ENCODE results near the gene ADARB2.

ADARB2 gene

GRCh38 chr10:1591742-1592141 is 145.6 kb downstream of the ADARB2 start:
- peaks cover 19% of the 10 kb centered on the region for H3K9me3 Mint-ChIP-seq
- H3K27ac Mint-ChIP-seq = no peak overlapping the region
- no peak for ATAC-seq
- H3K36me3 Mint-ChIP-seq (ENCODE audit: low read depth) = no peaks in the 10 kb centered on the region
- H3K4me3 Mint-ChIP-seq = no peak overlapping the region
- H3K27me3 Mint-ChIP-seq = peaks cover 2% of the 10 kb centered on the region
- H3K4me1 Mint-ChIP-seq = no peaks in the 10 kb centered on the region
- DNase-seq = no peak

GRCh38 chr10:1591045-1591444 is 146.3 kb downstream of the ADARB2 start:
- Mint-ChIP-seq H3K9me3 (peaks cover 22% of the 10 kb centered on the region), H3K4me1 (no peaks in the 10 kb centered on the region), H3K4me3 (no peak overlapping the region), H3K27me3 (peaks cover 2% of the 10 kb centered on the region), H3K36me3 (ENCODE audit: low read depth) (no peaks in the 10 kb centered on the region), H3K27ac (no peak overlapping the region)
- ATAC-seq = no peak
- no peak for DNase-seq

DNA sequence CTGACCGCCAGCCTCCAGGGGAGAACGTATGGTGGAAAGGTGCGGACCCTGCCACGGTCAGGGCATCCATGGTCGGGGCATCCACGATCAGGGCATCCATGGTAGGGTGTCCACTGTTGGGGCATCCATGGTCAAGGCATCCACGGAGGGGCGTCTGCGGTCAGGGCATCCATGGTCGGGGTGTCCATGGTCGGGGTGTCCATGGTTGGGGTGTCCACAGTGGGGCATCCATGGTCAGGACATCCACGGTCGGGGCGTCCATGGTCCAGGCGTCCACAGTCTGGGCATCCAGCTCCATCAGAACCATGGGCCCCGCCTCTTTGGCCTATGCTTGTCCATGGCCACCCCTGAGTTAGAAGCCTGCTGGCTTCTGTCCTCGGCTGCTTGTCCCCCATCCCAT is 148.1 kb downstream of the ADARB2 start:
- Mint-ChIP-seq H3K36me3 (ENCODE audit: low read depth) (no peaks in the 10 kb centered on the region), H3K9me3 (peaks cover 22% of the 10 kb centered on the region), H3K4me3 (no peak overlapping the region), H3K27ac (no peak overlapping the region), H3K4me1 (no peaks in the 10 kb centered on the region), H3K27me3 (peaks cover 2% of the 10 kb centered on the region)
- ATAC-seq (no peak), DNase-seq (no peak)

DNA sequence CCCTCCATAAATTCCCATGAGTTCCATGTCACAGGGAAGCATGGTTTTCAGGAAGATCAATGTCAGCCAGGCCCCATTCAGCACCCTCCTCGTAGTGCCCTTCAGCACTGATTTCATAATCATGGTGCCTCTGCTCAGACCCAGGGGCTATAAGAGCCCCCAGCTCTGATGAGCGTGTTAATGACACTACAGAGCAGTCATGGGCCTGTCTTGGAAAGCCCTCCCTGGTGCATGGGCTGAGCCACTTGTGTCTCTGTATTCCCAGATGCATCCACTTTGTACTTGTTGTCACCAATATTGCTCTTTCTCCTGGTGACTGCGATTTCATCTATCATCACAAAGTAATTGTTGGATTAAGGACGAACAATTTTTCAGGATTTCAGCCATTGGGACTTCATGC is 154.6 kb downstream of the ADARB2 start:
- H3K4me1 Mint-ChIP-seq = no peaks in the 10 kb centered on the region
- DNase-seq = no peak
- H3K27ac Mint-ChIP-seq = no peak overlapping the region
- H3K9me3 Mint-ChIP-seq = peaks cover 13% of the 10 kb centered on the region
- no peak for ATAC-seq
- no peaks in the 10 kb centered on the region for H3K36me3 Mint-ChIP-seq (ENCODE audit: low read depth)
- no peaks in the 10 kb centered on the region for H3K27me3 Mint-ChIP-seq
- no peak overlapping the region for H3K4me3 Mint-ChIP-seq

DNA sequence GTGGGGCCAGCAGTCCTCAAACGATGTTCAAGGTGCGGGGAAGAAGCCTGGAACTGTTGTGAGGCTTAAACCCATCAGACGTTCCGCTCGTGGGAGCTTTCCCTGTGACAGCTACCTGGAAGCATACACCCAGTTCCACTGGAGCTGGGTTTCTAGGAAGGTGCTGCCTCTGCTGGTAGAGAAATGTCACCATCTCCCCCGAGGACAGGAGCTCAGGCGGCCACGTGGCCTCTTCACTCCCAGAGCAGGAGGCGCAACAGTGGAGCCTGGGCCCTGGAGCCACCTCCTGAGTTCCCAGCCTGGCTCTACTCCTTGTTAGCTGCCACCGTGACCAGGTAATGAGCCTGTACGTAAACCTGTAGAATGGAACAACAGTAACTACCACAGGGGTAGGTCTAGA is 156.1 kb downstream of the ADARB2 start:
- Mint-ChIP-seq H3K27ac (no peak overlapping the region), H3K4me1 (no peaks in the 10 kb centered on the region), H3K9me3 (no peaks in the 10 kb centered on the region), H3K4me3 (no peak overlapping the region), H3K27me3 (no peaks in the 10 kb centered on the region), H3K36me3 (ENCODE audit: low read depth) (no peaks in the 10 kb centered on the region)
- DNase-seq = no peak
- no peak for ATAC-seq

DNA sequence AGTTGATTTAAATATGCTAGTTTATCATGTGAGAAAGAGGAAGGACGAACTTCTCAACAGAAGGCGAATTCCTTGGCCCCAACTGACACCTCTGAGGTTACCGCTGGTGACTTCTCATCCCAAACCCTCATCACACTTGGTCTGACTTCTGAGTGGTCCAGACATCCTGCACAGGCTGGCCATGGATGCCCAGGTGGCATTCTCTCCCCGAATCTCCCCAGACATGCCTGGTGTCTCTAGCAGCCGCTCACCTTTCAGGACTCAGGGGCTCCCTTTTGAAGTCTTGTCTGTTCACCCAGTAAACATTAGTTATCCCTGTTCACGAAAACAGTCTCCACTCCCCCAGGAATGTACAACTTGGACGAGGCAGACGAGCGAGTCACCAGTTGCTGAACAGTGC is 157.7 kb downstream of the ADARB2 start:
- Mint-ChIP-seq H3K36me3 (ENCODE audit: low read depth) (no peaks in the 10 kb centered on the region), H3K4me1 (no peaks in the 10 kb centered on the region), H3K27ac (no peak overlapping the region), H3K9me3 (no peaks in the 10 kb centered on the region), H3K27me3 (peaks cover 2% of the 10 kb centered on the region), H3K4me3 (no peak overlapping the region)
- DNase-seq = no peak
- no peak for ATAC-seq

GRCh38 chr10:1579141-1579491 is 158.2 kb downstream of the ADARB2 start:
- H3K4me1 Mint-ChIP-seq = no peaks in the 10 kb centered on the region
- ATAC-seq (no peak), DNase-seq (no peak)
- H3K36me3 Mint-ChIP-seq (ENCODE audit: low read depth) = no peaks in the 10 kb centered on the region
- no peaks in the 10 kb centered on the region for H3K9me3 Mint-ChIP-seq
- H3K4me3 Mint-ChIP-seq = no peak overlapping the region
- no peak overlapping the region for H3K27ac Mint-ChIP-seq
- H3K27me3 Mint-ChIP-seq = peaks cover 2% of the 10 kb centered on the region

DNA sequence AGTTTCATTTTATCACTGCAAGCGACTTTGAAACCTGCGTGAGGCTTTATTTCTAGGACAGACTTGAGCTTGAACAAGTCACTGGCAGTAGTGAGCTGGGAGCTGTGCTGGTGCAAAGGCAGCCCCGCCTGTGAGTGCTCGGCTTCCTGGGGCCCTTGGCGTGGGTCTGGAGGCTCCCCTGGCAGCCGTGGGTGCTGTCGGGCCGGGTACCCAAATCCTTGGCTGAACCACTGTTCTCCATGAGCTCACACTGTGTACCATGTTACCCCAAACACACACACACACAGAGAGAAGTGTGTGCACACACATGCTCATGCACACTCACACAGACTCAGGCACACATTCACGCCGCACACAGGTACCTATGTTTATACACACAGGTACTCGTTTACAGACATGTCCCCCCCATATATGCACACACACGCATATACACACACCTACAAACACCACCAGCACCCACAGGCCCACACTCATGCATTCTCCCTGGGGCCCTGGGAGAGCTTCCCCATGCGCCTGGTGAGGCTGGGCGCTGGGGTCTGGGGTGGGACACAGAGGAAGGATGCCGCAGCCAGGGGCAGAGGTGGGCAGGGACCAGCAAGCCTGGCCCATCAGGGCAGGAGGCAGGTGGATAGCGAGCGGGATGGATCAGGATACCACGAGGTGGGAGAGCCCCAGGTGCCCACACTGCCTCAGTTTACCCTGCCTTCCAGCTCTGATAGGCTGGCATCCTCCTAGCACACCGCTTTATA is 158.8 kb downstream of the ADARB2 start:
- Mint-ChIP-seq H3K36me3 (ENCODE audit: low read depth) (no peaks in the 10 kb centered on the region), H3K27me3 (peaks cover 2% of the 10 kb centered on the region), H3K27ac (no peak overlapping the region), H3K9me3 (no peaks in the 10 kb centered on the region), H3K4me1 (no peaks in the 10 kb centered on the region), H3K4me3 (no peak overlapping the region)
- DNase-seq (no peak), ATAC-seq (no peak)

GRCh38 chr10:1577945-1578344 is 159.4 kb downstream of the ADARB2 start:
- no peak for DNase-seq
- H3K36me3 Mint-ChIP-seq (ENCODE audit: low read depth) = no peaks in the 10 kb centered on the region
- ATAC-seq = no peak
- H3K27ac Mint-ChIP-seq = no peak overlapping the region
- H3K4me1 Mint-ChIP-seq = no peaks in the 10 kb centered on the region
- H3K9me3 Mint-ChIP-seq = no peaks in the 10 kb centered on the region
- H3K27me3 Mint-ChIP-seq = peaks cover 2% of the 10 kb centered on the region
- H3K4me3 Mint-ChIP-seq = no peak overlapping the region

- H3K4me1 Mint-ChIP-seq = no peaks in the 10 kb centered on the region
- H3K27me3 Mint-ChIP-seq = peaks cover 2% of the 10 kb centered on the region
- no peak for DNase-seq
- H3K9me3 Mint-ChIP-seq = no peaks in the 10 kb centered on the region
- H3K27ac Mint-ChIP-seq = no peak overlapping the region
- no peak for ATAC-seq
- H3K36me3 Mint-ChIP-seq (ENCODE audit: low read depth) = no peaks in the 10 kb centered on the region
- no peak overlapping the region for H3K4me3 Mint-ChIP-seq
Measured at GRCh38 chr10:1577373-1577770, 160.0 kb downstream of the ADARB2 start.

- ATAC-seq (peak; percentile 9), DNase-seq (no peak)
- peaks cover 4% of the 10 kb centered on the region for H3K27me3 Mint-ChIP-seq
- no peaks in the 10 kb centered on the region for H3K9me3 Mint-ChIP-seq
- H3K27ac Mint-ChIP-seq = no peak overlapping the region
- H3K36me3 Mint-ChIP-seq (ENCODE audit: low read depth) = no peaks in the 10 kb centered on the region
- no peaks in the 10 kb centered on the region for H3K4me1 Mint-ChIP-seq
- no peak overlapping the region for H3K4me3 Mint-ChIP-seq
Measured at GRCh38 chr10:1576467-1577372, 160.6 kb downstream of the ADARB2 start.

DNA sequence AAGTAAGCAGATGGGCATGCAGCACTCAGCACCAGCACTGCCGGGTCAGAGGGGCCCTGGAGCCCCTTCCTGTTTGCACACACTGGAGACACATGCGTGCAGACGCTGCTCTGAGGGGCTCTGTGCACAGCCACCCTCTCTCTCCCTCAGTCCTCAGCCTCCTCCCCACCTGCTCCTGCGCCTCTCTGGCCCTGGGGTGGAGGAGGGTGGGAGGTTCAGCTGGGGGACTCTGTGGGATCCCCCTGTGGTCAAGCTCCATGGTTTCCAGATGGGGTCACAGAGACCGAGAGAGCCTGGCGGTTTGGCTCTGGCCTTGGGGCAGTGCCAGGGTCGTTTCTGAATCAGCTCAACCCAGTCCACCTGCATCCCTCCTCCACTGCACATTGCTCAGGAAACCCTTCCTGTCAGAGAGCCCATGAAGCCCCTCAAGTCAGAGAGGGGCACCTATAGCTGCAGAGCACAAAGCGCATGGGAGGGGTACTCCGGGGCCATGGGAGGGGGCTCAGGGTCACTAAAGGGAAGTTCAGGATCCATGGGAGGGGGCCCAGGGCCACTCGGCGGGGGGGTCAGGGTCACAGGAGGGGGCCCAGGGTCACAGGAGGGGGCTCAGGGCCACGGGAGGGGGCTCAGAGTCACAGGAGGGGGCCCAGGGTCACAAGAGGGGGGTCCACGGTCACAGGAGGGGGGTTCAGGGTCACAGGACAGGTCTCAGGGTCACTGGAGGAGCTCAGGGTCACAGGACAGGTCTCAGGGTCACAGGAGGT is 161.7 kb downstream of the ADARB2 start:
- Mint-ChIP-seq H3K36me3 (ENCODE audit: low read depth) (no peaks in the 10 kb centered on the region), H3K4me1 (no peaks in the 10 kb centered on the region), H3K9me3 (no peaks in the 10 kb centered on the region), H3K4me3 (no peak overlapping the region), H3K27me3 (peaks cover 4% of the 10 kb centered on the region), H3K27ac (no peak overlapping the region)
- DNase-seq (no peak), ATAC-seq (no peak)

GRCh38 chr10:1574719-1575118 is 162.6 kb downstream of the ADARB2 start:
- Mint-ChIP-seq H3K4me1 (no peaks in the 10 kb centered on the region), H3K36me3 (ENCODE audit: low read depth) (no peaks in the 10 kb centered on the region), H3K9me3 (no peaks in the 10 kb centered on the region), H3K27me3 (peaks cover 4% of the 10 kb centered on the region), H3K27ac (no peak overlapping the region), H3K4me3 (no peak overlapping the region)
- DNase-seq = no peak
- no peak for ATAC-seq

DNA sequence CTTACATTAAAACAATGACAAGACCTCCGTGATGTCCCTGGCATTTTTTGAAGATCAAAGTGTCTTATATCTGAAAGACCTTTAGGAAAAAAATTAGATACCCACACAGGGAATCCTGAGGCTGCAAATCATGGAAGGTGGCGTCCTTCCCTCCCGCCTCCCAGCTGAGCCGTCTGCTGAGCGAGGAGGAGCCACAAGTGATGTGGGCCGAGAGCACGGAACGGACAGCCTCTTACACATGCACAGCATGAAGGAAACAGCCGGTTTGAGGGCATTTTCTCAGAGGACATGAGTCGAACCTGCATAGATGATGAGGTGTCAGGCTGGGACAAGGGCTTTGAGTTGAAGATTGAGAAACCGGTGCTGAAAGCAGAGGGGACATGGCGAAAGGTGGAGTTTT is 163.3 kb downstream of the ADARB2 start:
- peaks cover 4% of the 10 kb centered on the region for H3K27me3 Mint-ChIP-seq
- no peak overlapping the region for H3K4me3 Mint-ChIP-seq
- H3K4me1 Mint-ChIP-seq = no peaks in the 10 kb centered on the region
- H3K36me3 Mint-ChIP-seq (ENCODE audit: low read depth) = no peaks in the 10 kb centered on the region
- no peak overlapping the region for H3K27ac Mint-ChIP-seq
- no peaks in the 10 kb centered on the region for H3K9me3 Mint-ChIP-seq
- no peak for ATAC-seq
- DNase-seq = no peak

Measured in activated naive CD8-positive, alpha-beta T cell treated with anti-CD3 and anti-CD28 coated beads, Interleukin-2, amount 50 U/mL, for 24 hours (primary cell).